Measurements from ENCODE around the gene POLR3A. TPM values are rescaled to one million over a fixed set of nuclear protein-coding genes. Genes with fewer than 3 reads are reported as not detected.
A peak's percentile ranks its signal among the peaks of the same experiment; 100 is the strongest.

The POLR3A gene
- total RNA-seq, 4 donors from 2014 or later = 8.3 to 13.5 (median 12.0) TPM

GRCh38 chr10:78058562-78058961 is 29.2 kb upstream of the POLR3A start:
- Histone ChIP-seq H3K9me3 (no peaks in the 10 kb centered on the region), H3K27me3 (no peaks in the 10 kb centered on the region), H3K4me3 (no peak overlapping the region), H3K4me1 (no peaks in the 10 kb centered on the region), H3K27ac (no peak overlapping the region), H3K36me3 (no peaks in the 10 kb centered on the region)
- WGBS, 2 donors = 52 to 100% methylated on average over 1 to 5 of the region's 5 CpGs
- TF ChIP-seq POLR2A (IDR thresholded peaks at IDR 0.05) (no peak), CTCF (IDR thresholded peaks at IDR 0.05) (no peak)
- intact Hi-C loops (cut with DNase I) = no loop called here
- DNase-seq = no peak

GRCh38 chr10:78053211-78053868 is 24.0 kb upstream of the POLR3A start:
- Histone ChIP-seq H3K4me3 (no peak overlapping the region), H3K36me3 (peaks cover 0 to 9% (median 0%) of the 10 kb centered on the region in 3 donors), H3K27me3 (no peaks in the 10 kb centered on the region), H3K27ac (no peak overlapping the region), H3K9me3 (no peaks in the 10 kb centered on the region), H3K4me1 (no peaks in the 10 kb centered on the region)
- DNase-seq = no peak
- intact Hi-C loops (cut with DNase I) = no loop called here
- TF ChIP-seq CTCF (IDR thresholded peaks at IDR 0.05) (no peak), POLR2A (IDR thresholded peaks at IDR 0.05) (no peak)
- WGBS, 2 donors = 69 to 79% methylated on average over 7 of the region's 7 CpGs

GRCh38 chr10:78049851-78050250 is 20.5 kb upstream of the POLR3A start:
- Histone ChIP-seq H3K9me3 (no peaks in the 10 kb centered on the region), H3K27ac (no peak overlapping the region), H3K36me3 (peaks cover 0 to 9% (median 0%) of the 10 kb centered on the region in 3 donors), H3K4me1 (peaks cover 3 to 28% (median 7%) of the 10 kb centered on the region in 3 donors), H3K27me3 (no peaks in the 10 kb centered on the region), H3K4me3 (no peak overlapping the region)
- no peak for DNase-seq
- TF ChIP-seq POLR2A (IDR thresholded peaks at IDR 0.05) (no peak), CTCF (IDR thresholded peaks at IDR 0.05) (no peak)
- WGBS, 2 donors = 53 to 77% methylated on average over 1 of the region's 1 CpG
- intact Hi-C loops (cut with DNase I) = loop anchor here (5.0 kb wide), 1 partner anchor 1142 kb away; no protein-coding TSS in a partner anchor

GRCh38 chr10:78047314-78047891 is 18.1 kb upstream of the POLR3A start:
- H3K27me3 ChIP-seq = no peaks in the 10 kb centered on the region
- intact Hi-C loops (cut with DNase I) = loop anchor here (5.0 kb wide), 1 partner anchor 1145 kb away; no protein-coding TSS in a partner anchor
- peak overlapping the region in 1 of 4 donors; percentile 54 for H3K27ac ChIP-seq
- TF ChIP-seq POLR2A (IDR thresholded peaks at IDR 0.05) (no peak), CTCF (IDR thresholded peaks at IDR 0.05) (peak; percentile 75 to 93 (median 88))
- H3K36me3 ChIP-seq = peaks cover 0 to 19% (median 0%) of the 10 kb centered on the region in 3 donors
- WGBS, 2 donors = 19 to 25% methylated on average over 8 to 11 of the region's 13 CpGs
- DNase-seq = peak; percentile 22
- H3K4me1 ChIP-seq = peaks cover 3 to 46% (median 8%) of the 10 kb centered on the region in 3 donors
- H3K4me3 ChIP-seq = no peak overlapping the region
- H3K9me3 ChIP-seq = no peaks in the 10 kb centered on the region

GRCh38 chr10:78046711-78047269 is 17.5 kb upstream of the POLR3A start:
- DNase-seq = no peak
- WGBS, 2 donors = 52 to 62% methylated on average over 10 of the region's 10 CpGs

More at GRCh38 chr10:78046711-78047269, 17.5 kb upstream of the POLR3A start:
- H3K36me3 ChIP-seq = peaks cover 0 to 25% (median 1%) of the 10 kb centered on the region in 3 donors
- H3K27me3 ChIP-seq = no peaks in the 10 kb centered on the region
- no peak for TF ChIP-seq CTCF (IDR thresholded peaks at IDR 0.05)
- peak overlapping the region in 1 of 4 donors; percentile 54 for H3K27ac ChIP-seq
- intact Hi-C loops (cut with DNase I) = loop anchor here (5.0 kb wide), 1 partner anchor 1146 kb away; no protein-coding TSS in a partner anchor
- H3K4me3 ChIP-seq = no peak overlapping the region
- peaks cover 3 to 46% (median 8%) of the 10 kb centered on the region in 3 donors for H3K4me1 ChIP-seq
- no peaks in the 10 kb centered on the region for H3K9me3 ChIP-seq

Measured in esophagus squamous epithelium (tissue), 5 donors.